Tibial nerve (tissue), 3 donors: Measurements from ENCODE around the gene ZFAND2B.

Experiments
- POLR2A ChIP-seq, 2 donors: fragments of 450-650 bp; IDR thresholded peaks; one replicate each; pipeline ENCODE4 v1.6.1; 2017; ENCODE audit warnings: antibody characterized with exemption in 2 of 2, mild to moderate bottlenecking in 2 of 2, moderate library complexity in 2 of 2
- TF ChIP-seq, protein P1 (sequence below), 5 experiments: fragments of 200-600 bp in 3 of 5; fragments of 450-650 bp in 2 of 5; sonication (generic) in 3 of 5; IDR thresholded peaks; one replicate each; pipeline ENCODE4 v1.5.1; 2016 to 2019; ENCODE audit warnings: antibody characterized with exemption in 5 of 5, mild to moderate bottlenecking in 3 of 5, moderate library complexity in 2 of 5

DNA sequence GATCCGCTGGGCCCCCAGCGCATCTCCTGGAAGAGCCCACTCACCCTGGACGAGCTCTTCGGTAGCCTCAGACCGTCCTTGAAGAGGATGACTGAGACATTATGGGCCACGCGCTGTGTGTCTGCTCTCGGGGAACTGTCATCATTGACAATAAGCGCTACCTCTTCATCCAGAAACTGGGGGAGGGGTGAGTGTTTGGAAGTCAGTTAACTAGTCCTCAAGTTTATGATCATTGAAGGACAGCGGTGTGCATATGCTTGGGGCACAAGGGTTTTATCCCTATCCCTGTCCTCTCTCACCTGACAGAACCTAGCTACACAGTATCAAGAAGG, 39.3 kb downstream of the ZFAND2B start:
- TF ChIP-seq, protein P1, sequence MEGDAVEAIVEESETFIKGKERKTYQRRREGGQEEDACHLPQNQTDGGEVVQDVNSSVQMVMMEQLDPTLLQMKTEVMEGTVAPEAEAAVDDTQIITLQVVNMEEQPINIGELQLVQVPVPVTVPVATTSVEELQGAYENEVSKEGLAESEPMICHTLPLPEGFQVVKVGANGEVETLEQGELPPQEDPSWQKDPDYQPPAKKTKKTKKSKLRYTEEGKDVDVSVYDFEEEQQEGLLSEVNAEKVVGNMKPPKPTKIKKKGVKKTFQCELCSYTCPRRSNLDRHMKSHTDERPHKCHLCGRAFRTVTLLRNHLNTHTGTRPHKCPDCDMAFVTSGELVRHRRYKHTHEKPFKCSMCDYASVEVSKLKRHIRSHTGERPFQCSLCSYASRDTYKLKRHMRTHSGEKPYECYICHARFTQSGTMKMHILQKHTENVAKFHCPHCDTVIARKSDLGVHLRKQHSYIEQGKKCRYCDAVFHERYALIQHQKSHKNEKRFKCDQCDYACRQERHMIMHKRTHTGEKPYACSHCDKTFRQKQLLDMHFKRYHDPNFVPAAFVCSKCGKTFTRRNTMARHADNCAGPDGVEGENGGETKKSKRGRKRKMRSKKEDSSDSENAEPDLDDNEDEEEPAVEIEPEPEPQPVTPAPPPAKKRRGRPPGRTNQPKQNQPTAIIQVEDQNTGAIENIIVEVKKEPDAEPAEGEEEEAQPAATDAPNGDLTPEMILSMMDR (IDR thresholded peaks at IDR 0.05): no peak
- TF ChIP-seq POLR2A (IDR thresholded peaks at IDR 0.05): no peak
